ENCODE results near the gene WNT5B. TPM values are rescaled to one million over a fixed set of nuclear protein-coding genes. Genes with fewer than 3 reads are reported as not detected.

WNT5B gene
- total and polyA plus RNA-seq, 9 of the 15 experiments (the other 6 are each of a cell fraction or from before 2014, with no cell fraction given): 0.42 to 16.8 (median 5.4) TPM

DNA sequence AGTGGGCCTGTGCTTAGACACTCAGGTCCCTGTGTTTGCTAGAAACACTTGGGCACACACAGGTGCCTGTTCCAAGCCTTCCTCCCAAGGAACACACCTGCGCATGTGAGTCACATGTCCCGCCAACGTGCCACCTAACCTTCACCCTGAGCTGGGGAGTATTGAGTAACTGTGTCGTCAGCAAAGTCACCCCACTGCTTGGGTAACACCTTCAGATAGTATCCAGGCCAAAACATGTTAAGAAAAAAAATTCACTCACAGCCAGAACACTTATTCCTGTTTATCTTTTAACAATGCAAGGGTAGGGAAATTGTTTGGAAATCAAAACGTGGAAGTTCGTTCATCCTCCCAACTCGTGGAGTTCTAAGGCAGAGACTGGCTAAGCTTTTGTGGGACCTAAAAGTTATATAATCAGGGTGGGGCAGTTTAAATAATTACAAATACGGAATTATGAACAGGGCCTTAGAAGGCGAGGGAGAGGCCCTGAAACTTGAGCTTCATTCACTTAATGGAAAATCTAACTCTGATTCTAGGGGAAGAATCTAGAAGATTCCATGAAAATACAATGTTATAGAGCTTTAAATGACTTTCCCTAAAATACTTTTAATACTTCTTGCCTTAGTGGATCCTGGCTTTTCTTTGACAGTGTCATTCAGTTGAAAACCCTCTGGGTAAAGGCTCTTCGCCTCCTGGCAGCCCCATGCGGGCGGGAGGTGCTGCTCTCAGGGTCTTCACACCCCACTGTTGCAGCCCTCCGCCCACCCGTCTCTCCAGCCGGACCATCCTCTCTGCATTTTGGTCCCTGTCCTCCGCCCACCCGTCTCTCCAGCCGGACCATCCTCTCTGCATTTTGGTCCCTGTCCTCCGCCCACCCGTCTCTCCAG, 31.5 kb downstream of the WNT5B start (continued):
- TF ChIP-seq, protein P1, sequence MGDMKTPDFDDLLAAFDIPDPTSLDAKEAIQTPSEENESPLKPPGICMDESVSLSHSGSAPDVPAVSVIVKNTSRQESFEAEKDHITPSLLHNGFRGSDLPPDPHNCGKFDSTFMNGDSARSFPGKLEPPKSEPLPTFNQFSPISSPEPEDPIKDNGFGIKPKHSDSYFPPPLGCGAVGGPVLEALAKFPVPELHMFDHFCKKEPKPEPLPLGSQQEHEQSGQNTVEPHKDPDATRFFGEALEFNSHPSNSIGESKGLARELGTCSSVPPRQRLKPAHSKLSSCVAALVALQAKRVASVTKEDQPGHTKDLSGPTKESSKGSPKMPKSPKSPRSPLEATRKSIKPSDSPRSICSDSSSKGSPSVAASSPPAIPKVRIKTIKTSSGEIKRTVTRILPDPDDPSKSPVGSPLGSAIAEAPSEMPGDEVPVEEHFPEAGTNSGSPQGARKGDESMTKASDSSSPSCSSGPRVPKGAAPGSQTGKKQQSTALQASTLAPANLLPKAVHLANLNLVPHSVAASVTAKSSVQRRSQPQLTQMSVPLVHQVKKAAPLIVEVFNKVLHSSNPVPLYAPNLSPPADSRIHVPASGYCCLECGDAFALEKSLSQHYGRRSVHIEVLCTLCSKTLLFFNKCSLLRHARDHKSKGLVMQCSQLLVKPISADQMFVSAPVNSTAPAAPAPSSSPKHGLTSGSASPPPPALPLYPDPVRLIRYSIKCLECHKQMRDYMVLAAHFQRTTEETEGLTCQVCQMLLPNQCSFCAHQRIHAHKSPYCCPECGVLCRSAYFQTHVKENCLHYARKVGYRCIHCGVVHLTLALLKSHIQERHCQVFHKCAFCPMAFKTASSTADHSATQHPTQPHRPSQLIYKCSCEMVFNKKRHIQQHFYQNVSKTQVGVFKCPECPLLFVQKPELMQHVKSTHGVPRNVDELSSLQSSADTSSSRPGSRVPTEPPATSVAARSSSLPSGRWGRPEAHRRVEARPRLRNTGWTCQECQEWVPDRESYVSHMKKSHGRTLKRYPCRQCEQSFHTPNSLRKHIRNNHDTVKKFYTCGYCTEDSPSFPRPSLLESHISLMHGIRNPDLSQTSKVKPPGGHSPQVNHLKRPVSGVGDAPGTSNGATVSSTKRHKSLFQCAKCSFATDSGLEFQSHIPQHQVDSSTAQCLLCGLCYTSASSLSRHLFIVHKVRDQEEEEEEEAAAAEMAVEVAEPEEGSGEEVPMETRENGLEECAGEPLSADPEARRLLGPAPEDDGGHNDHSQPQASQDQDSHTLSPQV (IDR thresholded peaks at IDR 0.05): 0 out of 2 replicates have a peak, but pooled peaks have one; percentile 26
- TF ChIP-seq C11orf30 (IDR thresholded peaks at IDR 0.05; ENCODE audit: low read depth) (peak; percentile 9; the same call in 1 of the 2 replicates), SMAD4 (CRISPR knock-in tag; conservative IDR thresholded peaks at IDR 0.05) (peak; percentile 29; the same call in 1 of the 2 replicates), CEBPG (CRISPR knock-in tag; IDR thresholded peaks at IDR 0.05) (peak; percentile 48; the same call in 1 of the 2 replicates), CEBPG (tag; conservative IDR thresholded peaks at IDR 0.05 in 1 of 2, IDR thresholded peaks at IDR 0.05 in 1 of 2) (peak; percentile 78 to 88), CSDE1 (IDR thresholded peaks at IDR 0.05) (no peak), FOXM1 (IDR thresholded peaks at IDR 0.05; ENCODE audit: low read depth) (no peak), FOXM1 (CRISPR knock-in tag; IDR thresholded peaks at IDR 0.05; ENCODE audit: low read depth) (no peak), MXI1 (IDR thresholded peaks at IDR 0.05; ENCODE audit: low read depth, low read length) (no peak), ZFPM2 (CRISPR knock-in tag; IDR thresholded peaks at IDR 0.05) (no peak), ZNF316 (IDR thresholded peaks at IDR 0.05) (peak; percentile 21; the same call in 1 of the 2 replicates), POLR2AphosphoS2 (IDR thresholded peaks at IDR 0.05; ENCODE audit: low read length) (no peak), ZC3H11A (IDR thresholded peaks at IDR 0.05; ENCODE audit: low read depth, low read length) (no peak), CXXC5 (CRISPR knock-in tag; IDR thresholded peaks at IDR 0.05) (peak; percentile 40), L3MBTL2 (IDR thresholded peaks at IDR 0.05) (0 out of 2 replicates have a peak, but pooled peaks have one; percentile 19), ZNF217 (CRISPR knock-in tag; IDR thresholded peaks at IDR 0.05) (no peak), CBX2 (IDR thresholded peaks at IDR 0.05; ENCODE audit: insufficient read depth, low read length, poor library complexity, severe bottlenecking) (no peak), MBD2 (IDR thresholded peaks at IDR 0.05; ENCODE audit: borderline replicate concordance, low read depth) (no peak), NRF1 (conservative IDR thresholded peaks at IDR 0.05 in 1 of 2, IDR thresholded peaks at IDR 0.05 in 1 of 2) (0 out of 4 replicates have a peak, but pooled peaks of 1 of the 2 experiments have one; percentile 22)
- TF ChIP-seq, protein P2, sequence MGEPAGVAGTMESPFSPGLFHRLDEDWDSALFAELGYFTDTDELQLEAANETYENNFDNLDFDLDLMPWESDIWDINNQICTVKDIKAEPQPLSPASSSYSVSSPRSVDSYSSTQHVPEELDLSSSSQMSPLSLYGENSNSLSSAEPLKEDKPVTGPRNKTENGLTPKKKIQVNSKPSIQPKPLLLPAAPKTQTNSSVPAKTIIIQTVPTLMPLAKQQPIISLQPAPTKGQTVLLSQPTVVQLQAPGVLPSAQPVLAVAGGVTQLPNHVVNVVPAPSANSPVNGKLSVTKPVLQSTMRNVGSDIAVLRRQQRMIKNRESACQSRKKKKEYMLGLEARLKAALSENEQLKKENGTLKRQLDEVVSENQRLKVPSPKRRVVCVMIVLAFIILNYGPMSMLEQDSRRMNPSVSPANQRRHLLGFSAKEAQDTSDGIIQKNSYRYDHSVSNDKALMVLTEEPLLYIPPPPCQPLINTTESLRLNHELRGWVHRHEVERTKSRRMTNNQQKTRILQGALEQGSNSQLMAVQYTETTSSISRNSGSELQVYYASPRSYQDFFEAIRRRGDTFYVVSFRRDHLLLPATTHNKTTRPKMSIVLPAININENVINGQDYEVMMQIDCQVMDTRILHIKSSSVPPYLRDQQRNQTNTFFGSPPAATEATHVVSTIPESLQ (CRISPR knock-in tag; IDR thresholded peaks at IDR 0.05): no peak

Data from K562 (cell line).